GM23338 (cell line): Measurements from ENCODE around the gene TERB1. TPM values are rescaled to one million over a fixed set of nuclear protein-coding genes. Genes with fewer than 3 reads are reported as not detected.
A peak's percentile ranks its signal among the peaks of the same experiment; 100 is the strongest.

ENCODE experiments used
- ATAC-seq: fragments of 200-7000 bp; cut with Tn5 transposase; 3 replicates; pipeline ENCODE4 v1.9.1; 2020
- DNase-seq: peaks from one replicate; pipeline ENCODE4 v3.0.0-alpha.2; 2015; ENCODE audit warnings: low spot score
- H2AFZ ChIP-seq: fragments of 200-600 bp; sonication (generic); 2 replicates; pipeline ENCODE4 v1.8.0; 2016; ENCODE audit warnings: antibody characterized with exemption, mild to moderate bottlenecking, moderate library complexity
- H3F3A ChIP-seq: fragments of 200-600 bp; sonication (generic); replicated peaks from 2 replicates; pipeline ENCODE4 v1.8.0; 2017; ENCODE audit warnings: antibody characterized with exemption, mixed run types, low read depth
- H3K27ac ChIP-seq: fragments of 200-600 bp; sonication (generic); 2 replicates; pipeline ENCODE4 v1.6.1; 2016; ENCODE audit warnings: low read depth
- H3K27me3 ChIP-seq: fragments of 200-600 bp; sonication (generic); 2 replicates; pipeline ENCODE4 v1.8.0; 2016; ENCODE audit warnings: mild to moderate bottlenecking, mixed run types, moderate library complexity; ENCODE audit not compliant: insufficient read depth
- H3K36me3 ChIP-seq: fragments of 200-600 bp; sonication (generic); 2 replicates; pipeline ENCODE4 v1.8.0; 2016; ENCODE audit warnings: mild to moderate bottlenecking; ENCODE audit not compliant: insufficient read depth
- H3K4me1 ChIP-seq: fragments of 200-600 bp; sonication (generic); 2 replicates; pipeline ENCODE4 v1.8.0; 2016; ENCODE audit warnings: mild to moderate bottlenecking, moderate library complexity; ENCODE audit not compliant: insufficient read depth
- H3K4me2 ChIP-seq: fragments of 200-600 bp; sonication (generic); 2 replicates; pipeline ENCODE4 v1.7.1; 2017; ENCODE audit warnings: mixed run types
- H3K4me3 ChIP-seq: fragments of 200-600 bp; sonication (generic); 2 replicates; pipeline ENCODE4 v1.6.1; 2016; ENCODE audit warnings: mixed run types
- H3K79me2 ChIP-seq: fragments of 200-600 bp; sonication (generic); replicated peaks from 2 replicates; pipeline ENCODE4 v1.8.0; 2017; ENCODE audit warnings: mild to moderate bottlenecking; ENCODE audit not compliant: insufficient read depth
- H3K9me2 ChIP-seq: fragments of 200-600 bp; sonication (generic); 2 replicates; pipeline ENCODE4 v1.8.0; 2017; ENCODE audit not compliant: insufficient read depth
- H4K20me1 ChIP-seq: fragments of 200-600 bp; sonication (generic); replicated peaks from 2 replicates; pipeline ENCODE4 v1.8.0; 2017; ENCODE audit warnings: mild to moderate bottlenecking; ENCODE audit not compliant: insufficient read depth
- H3K27ac Mint-ChIP-seq: 2 replicates; pipeline ENCODE4 v1.8.0; 2020; ENCODE audit warnings: inconsistent platforms, mild to moderate bottlenecking, moderate library complexity, mixed read lengths
- H3K27me3 Mint-ChIP-seq: 3 replicates; pipeline ENCODE4 v1.8.0; 2022; ENCODE audit warnings: low read depth, mild to moderate bottlenecking, moderate library complexity, mixed read lengths, inconsistent platforms; ENCODE audit not compliant: insufficient read depth, poor library complexity
- H3K36me3 Mint-ChIP-seq: 3 replicates; pipeline ENCODE4 v1.8.0; 2021; ENCODE audit warnings: low read depth, mild to moderate bottlenecking, inconsistent platforms, moderate library complexity, mixed read lengths
- H3K4me1 Mint-ChIP-seq: 3 replicates; pipeline ENCODE4 v1.8.0; 2020; ENCODE audit warnings: mild to moderate bottlenecking, inconsistent platforms, mixed read lengths
- H3K4me3 Mint-ChIP-seq: 3 replicates; pipeline ENCODE4 v1.8.0; 2021; ENCODE audit warnings: moderate library complexity, mild to moderate bottlenecking, inconsistent platforms, mixed read lengths
- H3K9me3 Mint-ChIP-seq: 3 replicates; pipeline ENCODE4 v1.8.0; 2020; ENCODE audit warnings: moderate library complexity, mild to moderate bottlenecking, inconsistent platforms, mixed read lengths
- NANOG ChIP-seq: IDR thresholded peaks from 2 replicates; pipeline ENCODE4 v1.6.1; 2016; ENCODE audit warnings: antibody characterized with exemption, borderline replicate concordance
- POLR2AphosphoS5 ChIP-seq: IDR thresholded peaks from 2 replicates; pipeline ENCODE4 v1.6.1; 2016; ENCODE audit warnings: antibody characterized with exemption, low read depth
- STAT1 ChIP-seq: IDR thresholded peaks from one replicate; pipeline ENCODE4 v1.6.1; 2016; ENCODE audit warnings: antibody characterized with exemption; ENCODE audit not compliant: unreplicated experiment
- ZNF331 ChIP-seq: fragments of 250-450 bp; sonication (Bioruptor Pico); IDR thresholded peaks from 2 replicates; pipeline ENCODE4 v1.5.0; 2020; ENCODE audit warnings: low read depth, mild to moderate bottlenecking, moderate library complexity
- polyA plus RNA-seq: library from polyadenylated mRNA; unstranded; fragments of >200 nt; fragmentation: Nextera tagmentation; extraction: Ambion mirVana; gene quantifications from 2 replicates; pipeline ENCODE4 v1.2.1, GENCODE V29; 2016
- total RNA-seq: library from RNA; depleted of rRNA; stranded (reverse); fragments of >200 nt; shearing (Covaris generic); gene quantifications from 2 replicates; pipeline ENCODE4 v1.2.3, GENCODE V29; 2014
- TF ChIP-seq, protein P1 (sequence below): fragments of 250-450 bp; sonication (Bioruptor Pico); IDR thresholded peaks from 2 replicates; pipeline ENCODE4 v1.5.0; 2020; ENCODE audit warnings: mild to moderate bottlenecking, moderate library complexity
- TF ChIP-seq, protein P2 (sequence below): IDR thresholded peaks from 2 replicates; pipeline ENCODE4 v1.6.1; 2016; ENCODE audit warnings: antibody characterized with exemption
- TF ChIP-seq, protein P3 (sequence below), 2 experiments: fragments of 200-600 bp in 1 of 2; sonication (generic) in 1 of 2; conservative IDR thresholded peaks; 2 replicates each; pipeline versions ENCODE4 v1.5.1 to v1.6.1; 2016 to 2017; ENCODE audit warnings: antibody characterized with exemption in 2 of 2, low read depth in 2 of 2, mild to moderate bottlenecking in 2 of 2, moderate library complexity in 1 of 2

Gene TERB1
- total and polyA plus RNA-seq, 2 experiments from 2014 or later, result not detected

DNA sequence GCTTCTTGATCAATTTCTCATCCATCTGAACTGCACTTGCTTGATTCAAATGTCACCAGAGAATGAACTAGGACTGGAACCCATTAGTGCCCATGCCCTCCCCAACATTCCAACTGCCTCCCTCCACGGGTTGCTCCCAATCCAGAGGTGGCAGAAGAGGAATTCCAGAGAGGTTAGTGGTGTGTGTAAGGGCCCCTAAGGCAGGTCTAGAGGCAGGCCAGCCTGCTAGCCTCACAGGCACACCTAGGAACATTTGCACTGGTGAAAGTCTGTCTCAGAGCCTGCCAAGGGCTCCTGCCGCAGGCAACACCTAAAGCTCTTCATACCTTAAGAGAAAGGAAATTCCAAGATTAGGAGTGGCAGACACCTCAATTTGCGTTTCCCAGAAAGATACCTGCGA, 83.6 kb downstream of the TERB1 start (continued):
- TF ChIP-seq, protein P1, sequence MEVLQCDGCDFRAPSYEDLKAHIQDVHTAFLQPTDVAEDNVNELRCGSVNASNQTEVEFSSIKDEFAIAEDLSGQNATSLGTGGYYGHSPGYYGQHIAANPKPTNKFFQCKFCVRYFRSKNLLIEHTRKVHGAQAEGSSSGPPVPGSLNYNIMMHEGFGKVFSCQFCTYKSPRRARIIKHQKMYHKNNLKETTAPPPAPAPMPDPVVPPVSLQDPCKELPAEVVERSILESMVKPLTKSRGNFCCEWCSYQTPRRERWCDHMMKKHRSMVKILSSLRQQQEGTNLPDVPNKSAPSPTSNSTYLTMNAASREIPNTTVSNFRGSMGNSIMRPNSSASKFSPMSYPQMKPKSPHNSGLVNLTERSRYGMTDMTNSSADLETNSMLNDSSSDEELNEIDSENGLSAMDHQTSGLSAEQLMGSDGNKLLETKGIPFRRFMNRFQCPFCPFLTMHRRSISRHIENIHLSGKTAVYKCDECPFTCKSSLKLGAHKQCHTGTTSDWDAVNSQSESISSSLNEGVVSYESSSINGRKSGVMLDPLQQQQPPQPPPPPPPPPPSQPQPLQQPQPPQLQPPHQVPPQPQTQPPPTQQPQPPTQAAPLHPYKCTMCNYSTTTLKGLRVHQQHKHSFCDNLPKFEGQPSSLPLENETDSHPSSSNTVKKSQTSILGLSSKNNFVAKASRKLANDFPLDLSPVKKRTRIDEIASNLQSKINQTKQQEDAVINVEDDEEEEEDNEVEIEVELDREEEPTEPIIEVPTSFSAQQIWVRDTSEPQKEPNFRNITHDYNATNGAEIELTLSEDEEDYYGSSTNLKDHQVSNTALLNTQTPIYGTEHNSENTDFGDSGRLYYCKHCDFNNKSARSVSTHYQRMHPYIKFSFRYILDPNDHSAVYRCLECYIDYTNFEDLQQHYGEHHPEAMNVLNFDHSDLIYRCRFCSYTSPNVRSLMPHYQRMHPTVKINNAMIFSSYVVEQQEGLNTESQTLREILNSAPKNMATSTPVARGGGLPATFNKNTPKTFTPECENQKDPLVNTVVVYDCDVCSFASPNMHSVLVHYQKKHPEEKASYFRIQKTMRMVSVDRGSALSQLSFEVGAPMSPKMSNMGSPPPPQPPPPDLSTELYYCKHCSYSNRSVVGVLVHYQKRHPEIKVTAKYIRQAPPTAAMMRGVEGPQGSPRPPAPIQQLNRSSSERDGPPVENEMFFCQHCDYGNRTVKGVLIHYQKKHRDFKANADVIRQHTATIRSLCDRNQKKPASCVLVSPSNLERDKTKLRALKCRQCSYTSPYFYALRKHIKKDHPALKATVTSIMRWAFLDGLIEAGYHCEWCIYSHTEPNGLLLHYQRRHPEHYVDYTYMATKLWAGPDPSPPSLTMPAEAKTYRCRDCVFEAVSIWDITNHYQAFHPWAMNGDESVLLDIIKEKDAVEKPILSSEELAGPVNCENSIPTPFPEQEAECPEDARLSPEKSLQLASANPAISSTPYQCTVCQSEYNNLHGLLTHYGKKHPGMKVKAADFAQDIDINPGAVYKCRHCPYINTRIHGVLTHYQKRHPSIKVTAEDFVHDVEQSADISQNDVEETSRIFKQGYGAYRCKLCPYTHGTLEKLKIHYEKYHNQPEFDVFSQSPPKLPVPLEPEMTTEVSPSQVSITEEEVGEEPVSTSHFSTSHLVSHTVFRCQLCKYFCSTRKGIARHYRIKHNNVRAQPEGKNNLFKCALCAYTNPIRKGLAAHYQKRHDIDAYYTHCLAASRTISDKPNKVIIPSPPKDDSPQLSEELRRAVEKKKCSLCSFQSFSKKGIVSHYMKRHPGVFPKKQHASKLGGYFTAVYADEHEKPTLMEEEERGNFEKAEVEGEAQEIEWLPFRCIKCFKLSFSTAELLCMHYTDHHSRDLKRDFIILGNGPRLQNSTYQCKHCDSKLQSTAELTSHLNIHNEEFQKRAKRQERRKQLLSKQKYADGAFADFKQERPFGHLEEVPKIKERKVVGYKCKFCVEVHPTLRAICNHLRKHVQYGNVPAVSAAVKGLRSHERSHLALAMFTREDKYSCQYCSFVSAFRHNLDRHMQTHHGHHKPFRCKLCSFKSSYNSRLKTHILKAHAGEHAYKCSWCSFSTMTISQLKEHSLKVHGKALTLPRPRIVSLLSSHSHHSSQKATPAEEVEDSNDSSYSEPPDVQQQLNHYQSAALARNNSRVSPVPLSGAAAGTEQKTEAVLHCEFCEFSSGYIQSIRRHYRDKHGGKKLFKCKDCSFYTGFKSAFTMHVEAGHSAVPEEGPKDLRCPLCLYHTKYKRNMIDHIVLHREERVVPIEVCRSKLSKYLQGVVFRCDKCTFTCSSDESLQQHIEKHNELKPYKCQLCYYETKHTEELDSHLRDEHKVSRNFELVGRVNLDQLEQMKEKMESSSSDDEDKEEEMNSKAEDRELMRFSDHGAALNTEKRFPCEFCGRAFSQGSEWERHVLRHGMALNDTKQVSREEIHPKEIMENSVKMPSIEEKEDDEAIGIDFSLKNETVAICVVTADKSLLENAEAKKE (CRISPR knock-in tag), result no peak
- TF ChIP-seq, protein P2, sequence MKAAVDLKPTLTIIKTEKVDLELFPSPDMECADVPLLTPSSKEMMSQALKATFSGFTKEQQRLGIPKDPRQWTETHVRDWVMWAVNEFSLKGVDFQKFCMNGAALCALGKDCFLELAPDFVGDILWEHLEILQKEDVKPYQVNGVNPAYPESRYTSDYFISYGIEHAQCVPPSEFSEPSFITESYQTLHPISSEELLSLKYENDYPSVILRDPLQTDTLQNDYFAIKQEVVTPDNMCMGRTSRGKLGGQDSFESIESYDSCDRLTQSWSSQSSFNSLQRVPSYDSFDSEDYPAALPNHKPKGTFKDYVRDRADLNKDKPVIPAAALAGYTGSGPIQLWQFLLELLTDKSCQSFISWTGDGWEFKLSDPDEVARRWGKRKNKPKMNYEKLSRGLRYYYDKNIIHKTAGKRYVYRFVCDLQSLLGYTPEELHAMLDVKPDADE, result no peak
- TF ChIP-seq STAT1 (no peak), NANOG (no peak), ZNF331 (CRISPR knock-in tag) (no peak), POLR2AphosphoS5 (no peak)

DNA sequence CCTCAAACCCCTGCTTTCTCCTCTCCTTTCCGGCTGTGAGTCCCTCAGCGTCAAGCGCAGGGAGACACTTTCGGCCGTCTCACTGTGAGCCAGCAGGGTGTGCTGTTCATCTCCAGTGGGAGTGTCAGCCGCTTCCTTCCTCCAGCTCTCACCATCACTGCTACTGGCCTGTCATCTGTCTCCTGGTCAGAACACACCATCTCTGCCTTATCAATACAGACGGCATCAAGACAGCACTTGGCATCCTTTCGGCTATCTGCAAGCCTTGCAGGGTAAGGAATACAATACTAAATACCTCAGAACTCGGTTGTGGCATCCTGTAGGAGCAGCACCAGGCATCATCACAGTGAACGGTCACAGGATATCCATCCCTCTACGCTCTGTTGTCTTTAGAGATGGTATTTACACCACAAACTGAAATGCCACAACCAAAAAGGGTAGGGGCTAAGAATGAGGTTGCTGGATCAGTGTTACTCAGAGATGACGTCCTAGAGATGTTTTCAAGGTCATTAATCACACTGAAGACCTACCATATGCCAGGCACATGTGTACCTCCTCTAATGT, 84.2 kb downstream of the TERB1 start:
- no peak overlapping the region for H3K27ac Mint-ChIP-seq
- no peaks in the 10 kb centered on the region for H3K4me1 Mint-ChIP-seq
- peaks cover 10% of the 10 kb centered on the region; the same call in 1 of the 2 replicates for H3K36me3 ChIP-seq
- H4K20me1 ChIP-seq, result no peaks in the 10 kb centered on the region; the same call in 1 of the 2 replicates
- DNase-seq, result peak; percentile 80
- H3K27ac ChIP-seq, result peak overlapping the region; percentile 83; the same call in 1 of the 2 replicates
- no peak overlapping the region for H2AFZ ChIP-seq
- peaks cover 26% of the 10 kb centered on the region for H3K36me3 Mint-ChIP-seq
- no peak overlapping the region for H3K4me3 Mint-ChIP-seq
- ATAC-seq, result peak; percentile 92
- H3K4me1 ChIP-seq, result no peaks in the 10 kb centered on the region
- no peak overlapping the region for H3K4me2 ChIP-seq
- H3K79me2 ChIP-seq, result no peaks in the 10 kb centered on the region
- H3K9me3 Mint-ChIP-seq, result peaks cover 5% of the 10 kb centered on the region; the same call in 2 of the 3 replicates
- no peaks in the 10 kb centered on the region for H3K9me2 ChIP-seq
- TF ChIP-seq STAT1, result no peak
- TF ChIP-seq, protein P3, sequence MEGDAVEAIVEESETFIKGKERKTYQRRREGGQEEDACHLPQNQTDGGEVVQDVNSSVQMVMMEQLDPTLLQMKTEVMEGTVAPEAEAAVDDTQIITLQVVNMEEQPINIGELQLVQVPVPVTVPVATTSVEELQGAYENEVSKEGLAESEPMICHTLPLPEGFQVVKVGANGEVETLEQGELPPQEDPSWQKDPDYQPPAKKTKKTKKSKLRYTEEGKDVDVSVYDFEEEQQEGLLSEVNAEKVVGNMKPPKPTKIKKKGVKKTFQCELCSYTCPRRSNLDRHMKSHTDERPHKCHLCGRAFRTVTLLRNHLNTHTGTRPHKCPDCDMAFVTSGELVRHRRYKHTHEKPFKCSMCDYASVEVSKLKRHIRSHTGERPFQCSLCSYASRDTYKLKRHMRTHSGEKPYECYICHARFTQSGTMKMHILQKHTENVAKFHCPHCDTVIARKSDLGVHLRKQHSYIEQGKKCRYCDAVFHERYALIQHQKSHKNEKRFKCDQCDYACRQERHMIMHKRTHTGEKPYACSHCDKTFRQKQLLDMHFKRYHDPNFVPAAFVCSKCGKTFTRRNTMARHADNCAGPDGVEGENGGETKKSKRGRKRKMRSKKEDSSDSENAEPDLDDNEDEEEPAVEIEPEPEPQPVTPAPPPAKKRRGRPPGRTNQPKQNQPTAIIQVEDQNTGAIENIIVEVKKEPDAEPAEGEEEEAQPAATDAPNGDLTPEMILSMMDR (conservative IDR thresholded peaks at IDR 0.05; ENCODE audit: low read depth in 2 of 2), result peak; percentile 72 to 84
- peak; percentile 34; the same call in 1 of the 2 replicates for TF ChIP-seq POLR2AphosphoS5
- H3K27me3 ChIP-seq, result no peaks in the 10 kb centered on the region
- no peak overlapping the region for H3K4me3 ChIP-seq
- H3F3A ChIP-seq, result peaks cover 12% of the 10 kb centered on the region
- peaks cover 3% of the 10 kb centered on the region for H3K27me3 Mint-ChIP-seq
